ENCODE data around the gene MAPKAPK3. TPM values are rescaled to one million over a fixed set of nuclear protein-coding genes. Genes with fewer than 3 reads are reported as not detected.

MAPKAPK3 gene
- total RNA-seq, 1 donor from 2014 or later = 60.8 TPM

DNA sequence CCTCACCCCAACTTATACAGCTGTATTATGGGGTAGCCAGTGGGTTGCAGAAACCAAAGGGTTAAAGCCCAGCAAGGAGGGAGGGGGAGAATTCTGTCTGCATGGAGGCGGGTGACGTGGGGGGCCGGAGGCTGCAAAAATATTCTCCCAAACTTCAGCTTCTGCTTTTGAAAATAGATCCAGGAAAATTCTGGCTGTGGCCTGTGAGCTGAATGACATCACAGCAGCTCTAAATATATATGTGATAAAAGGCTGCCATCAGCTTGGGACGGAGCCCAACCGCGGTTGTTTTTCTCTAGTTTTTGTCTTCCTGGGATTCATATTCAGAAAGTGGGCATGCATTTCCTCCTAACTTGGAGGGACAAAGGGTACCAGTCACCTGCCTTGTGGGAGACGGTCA, 27.6 kb downstream of the MAPKAPK3 start:
- no peak overlapping the region for H3K4me3 ChIP-seq
- peaks cover 87% of the 10 kb centered on the region for H3K36me3 ChIP-seq
- intact Hi-C loops (cut with DNase I) = no loop called here
- H3K4me1 ChIP-seq = no peaks in the 10 kb centered on the region
- ATAC-seq = no peak
- no peak overlapping the region for H3K27ac ChIP-seq
- TF ChIP-seq, protein P1, sequence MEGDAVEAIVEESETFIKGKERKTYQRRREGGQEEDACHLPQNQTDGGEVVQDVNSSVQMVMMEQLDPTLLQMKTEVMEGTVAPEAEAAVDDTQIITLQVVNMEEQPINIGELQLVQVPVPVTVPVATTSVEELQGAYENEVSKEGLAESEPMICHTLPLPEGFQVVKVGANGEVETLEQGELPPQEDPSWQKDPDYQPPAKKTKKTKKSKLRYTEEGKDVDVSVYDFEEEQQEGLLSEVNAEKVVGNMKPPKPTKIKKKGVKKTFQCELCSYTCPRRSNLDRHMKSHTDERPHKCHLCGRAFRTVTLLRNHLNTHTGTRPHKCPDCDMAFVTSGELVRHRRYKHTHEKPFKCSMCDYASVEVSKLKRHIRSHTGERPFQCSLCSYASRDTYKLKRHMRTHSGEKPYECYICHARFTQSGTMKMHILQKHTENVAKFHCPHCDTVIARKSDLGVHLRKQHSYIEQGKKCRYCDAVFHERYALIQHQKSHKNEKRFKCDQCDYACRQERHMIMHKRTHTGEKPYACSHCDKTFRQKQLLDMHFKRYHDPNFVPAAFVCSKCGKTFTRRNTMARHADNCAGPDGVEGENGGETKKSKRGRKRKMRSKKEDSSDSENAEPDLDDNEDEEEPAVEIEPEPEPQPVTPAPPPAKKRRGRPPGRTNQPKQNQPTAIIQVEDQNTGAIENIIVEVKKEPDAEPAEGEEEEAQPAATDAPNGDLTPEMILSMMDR (IDR thresholded peaks at IDR 0.05) = no peak
- no peak for DNase-seq
- no peaks in the 10 kb centered on the region for H3K27me3 ChIP-seq
- H3K9me3 ChIP-seq = no peaks in the 10 kb centered on the region

DNA sequence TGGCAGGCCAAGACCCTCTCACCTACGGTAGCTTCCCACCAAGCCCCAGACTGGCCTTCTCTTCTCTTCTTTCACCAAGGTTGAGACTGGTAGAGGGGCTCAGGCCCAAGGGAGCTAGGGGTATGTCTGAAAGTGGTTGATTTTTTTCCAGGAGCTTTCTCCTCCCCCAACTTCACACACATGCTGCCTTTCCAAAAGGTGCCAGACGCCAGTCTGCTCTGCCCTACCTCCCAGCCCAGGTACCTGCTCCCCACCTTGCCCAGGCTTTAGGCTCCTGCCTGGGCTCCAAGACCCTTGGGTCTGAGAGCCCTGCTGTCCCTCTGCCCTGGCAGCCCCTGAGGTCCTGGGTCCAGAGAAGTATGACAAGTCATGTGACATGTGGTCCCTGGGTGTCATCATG, 28.4 kb downstream of the MAPKAPK3 start:
- H3K36me3 ChIP-seq = peaks cover 80% of the 10 kb centered on the region
- no peak overlapping the region for H3K4me3 ChIP-seq
- TF ChIP-seq, protein P1 (IDR thresholded peaks at IDR 0.05) = no peak
- H3K9me3 ChIP-seq = no peaks in the 10 kb centered on the region
- intact Hi-C loops (cut with DNase I) = no loop called here
- no peaks in the 10 kb centered on the region for H3K4me1 ChIP-seq
- no peak overlapping the region for H3K27ac ChIP-seq
- ATAC-seq (no peak), DNase-seq (no peak)
- H3K27me3 ChIP-seq = no peaks in the 10 kb centered on the region

DNA sequence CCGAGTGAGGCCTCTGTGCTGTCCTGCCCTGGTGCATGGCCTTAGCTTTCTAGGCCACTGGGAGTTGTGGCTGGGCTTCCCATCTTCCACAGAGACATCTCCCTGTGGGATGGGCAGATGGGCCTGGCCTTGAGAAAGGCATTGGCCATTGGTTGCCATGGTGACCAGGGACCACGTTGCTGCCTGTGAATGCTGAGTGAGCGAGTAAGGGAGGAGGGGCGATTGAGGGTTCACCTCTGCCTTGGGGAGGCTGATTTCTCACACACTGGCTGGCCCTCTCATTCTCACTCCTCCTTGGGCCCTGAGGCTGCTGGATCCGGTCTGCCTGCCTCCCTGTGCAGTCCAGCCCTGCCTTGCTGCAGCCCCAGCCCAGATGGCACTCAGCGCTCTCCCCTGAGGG, 31.4 kb downstream of the MAPKAPK3 start:
- intact Hi-C loops (cut with DNase I) = no loop called here
- Histone ChIP-seq H3K4me1 (no peaks in the 10 kb centered on the region), H3K4me3 (no peak overlapping the region), H3K27ac (no peak overlapping the region), H3K27me3 (no peaks in the 10 kb centered on the region), H3K9me3 (no peaks in the 10 kb centered on the region), H3K36me3 (peaks cover 51% of the 10 kb centered on the region)
- ATAC-seq (no peak), DNase-seq (no peak)
- TF ChIP-seq, protein P1 (IDR thresholded peaks at IDR 0.05) = no peak

DNA sequence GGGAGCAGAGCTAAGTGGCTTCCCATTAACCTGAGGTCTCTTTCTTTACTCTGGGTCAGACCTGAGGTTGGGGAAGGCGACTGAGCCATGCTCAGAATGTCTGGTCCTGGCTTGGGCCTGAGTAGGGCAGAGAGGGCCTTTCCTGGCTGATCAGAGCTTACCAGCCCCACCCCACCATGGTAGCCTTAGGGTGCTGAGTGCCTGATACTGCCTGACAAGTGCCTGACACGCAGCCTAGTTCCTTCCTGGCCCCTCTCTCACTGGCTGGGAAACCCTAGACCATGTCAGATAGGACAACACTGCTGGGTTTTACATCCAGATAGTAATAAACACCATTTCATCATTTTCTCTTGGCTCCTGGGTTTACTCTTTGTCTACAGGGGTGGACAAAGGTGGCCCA, 32.0 kb downstream of the MAPKAPK3 start:
- ATAC-seq (no peak), DNase-seq (no peak)
- no peaks in the 10 kb centered on the region for H3K9me3 ChIP-seq
- no peak overlapping the region for H3K27ac ChIP-seq
- intact Hi-C loops (cut with DNase I) = no loop called here
- no peaks in the 10 kb centered on the region for H3K27me3 ChIP-seq
- H3K4me3 ChIP-seq = no peak overlapping the region
- H3K36me3 ChIP-seq = peaks cover 47% of the 10 kb centered on the region
- no peaks in the 10 kb centered on the region for H3K4me1 ChIP-seq
- TF ChIP-seq, protein P1 (IDR thresholded peaks at IDR 0.05) = no peak

DNA sequence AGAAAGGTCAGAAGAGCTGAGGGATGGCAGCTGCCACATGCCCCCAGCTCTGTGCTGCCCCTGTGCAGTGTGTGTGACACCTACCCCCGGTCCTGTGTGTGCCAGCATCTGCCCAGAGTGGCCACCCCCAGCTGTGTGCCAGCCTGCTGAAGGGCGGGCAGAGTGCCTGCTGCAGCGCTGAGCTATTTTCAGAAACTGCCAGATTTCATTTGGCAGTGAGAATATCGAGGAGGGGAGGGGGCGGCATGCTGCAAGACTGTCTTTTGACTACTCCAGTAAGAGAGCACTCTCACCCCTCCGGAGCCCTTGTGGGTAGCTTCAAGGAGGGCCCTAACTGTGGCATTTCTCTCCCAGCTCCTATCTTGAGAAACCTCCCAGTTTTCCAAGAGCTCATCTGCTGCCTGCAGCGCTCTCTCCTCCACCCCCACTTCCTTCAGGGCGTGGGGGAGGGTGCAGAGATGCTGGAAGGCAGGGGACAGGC, 32.5 kb downstream of the MAPKAPK3 start:
- Histone ChIP-seq H3K4me1 (no peaks in the 10 kb centered on the region), H3K4me3 (no peak overlapping the region), H3K27ac (no peak overlapping the region), H3K27me3 (no peaks in the 10 kb centered on the region), H3K36me3 (peaks cover 42% of the 10 kb centered on the region), H3K9me3 (no peaks in the 10 kb centered on the region)
- intact Hi-C loops (cut with DNase I) = no loop called here
- TF ChIP-seq, protein P1 (IDR thresholded peaks at IDR 0.05) = no peak
- ATAC-seq (no peak), DNase-seq (no peak)

DNA sequence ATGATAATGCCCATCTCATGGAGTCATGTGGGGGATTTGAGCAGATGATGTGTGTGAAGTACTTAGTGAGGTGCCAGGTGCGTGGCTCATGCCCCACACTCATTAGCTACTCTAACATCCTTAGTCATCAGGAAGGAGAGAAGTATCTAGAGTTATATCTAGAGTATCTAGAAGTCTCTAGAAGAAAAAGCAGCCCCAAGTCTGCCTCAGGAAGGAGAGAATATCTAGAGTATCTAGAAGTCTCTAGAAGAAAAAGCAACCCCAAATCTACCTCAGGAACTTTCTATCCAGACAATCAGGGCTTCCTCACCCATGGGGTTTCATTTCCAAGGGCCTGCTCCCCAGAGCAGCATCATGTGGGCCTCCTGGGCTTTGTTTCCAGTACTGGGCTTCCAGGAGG, 33.1 kb downstream of the MAPKAPK3 start:
- Histone ChIP-seq H3K27ac (no peak overlapping the region), H3K4me3 (no peak overlapping the region), H3K9me3 (no peaks in the 10 kb centered on the region), H3K36me3 (peaks cover 36% of the 10 kb centered on the region), H3K27me3 (no peaks in the 10 kb centered on the region), H3K4me1 (no peaks in the 10 kb centered on the region)
- TF ChIP-seq, protein P1 (IDR thresholded peaks at IDR 0.05) = no peak
- no peak for DNase-seq
- ATAC-seq = no peak
- intact Hi-C loops (cut with DNase I) = no loop called here

All from upper lobe of right lung (tissue), 1 donor.